ENCODE results near the gene VSIG10L.

VSIG10L gene

DNA sequence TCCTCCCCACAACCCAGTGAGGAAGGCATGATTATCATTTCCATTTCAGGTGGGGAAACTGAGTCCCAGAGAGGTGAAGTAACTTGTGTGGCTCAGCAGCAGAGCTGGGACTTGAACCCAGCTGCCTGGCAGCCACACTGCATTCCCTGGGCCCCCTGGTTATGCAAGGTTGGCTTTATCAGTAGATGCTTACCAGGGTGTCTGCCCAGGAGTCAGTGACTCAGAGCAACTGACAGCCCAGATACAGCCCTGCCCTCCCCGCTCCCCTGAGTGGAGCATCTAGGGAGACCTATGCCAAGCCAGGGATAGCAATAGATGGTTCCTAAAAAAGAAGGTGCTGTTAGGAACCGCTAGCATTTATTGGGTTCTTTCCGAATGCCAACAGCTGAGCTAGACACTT lies 24.6 kb downstream of the VSIG10L start:
- DNase-seq (ENCODE audit: low spot score) = no peak

DNA sequence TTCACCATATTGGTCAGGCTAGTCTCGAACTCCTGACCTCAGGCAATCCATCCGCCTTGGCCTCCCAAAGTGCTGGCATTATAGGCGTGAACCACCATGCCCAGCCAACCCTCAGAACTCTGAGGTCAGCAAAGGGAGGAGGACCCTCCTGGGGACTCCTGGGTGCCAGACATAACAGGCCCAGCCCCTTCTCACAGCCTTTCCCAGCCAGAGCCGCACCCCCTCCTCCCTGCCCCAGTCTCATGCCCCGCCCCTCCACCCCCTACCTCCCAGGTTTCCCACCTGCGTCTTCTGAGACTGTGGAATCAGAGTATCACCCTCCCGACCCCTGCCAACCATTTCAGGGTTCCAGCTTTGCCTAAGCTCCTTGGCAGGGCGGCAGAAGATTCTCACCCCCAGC lies 25.3 kb downstream of the VSIG10L start:
- DNase-seq (ENCODE audit: low spot score) = no peak

DNA sequence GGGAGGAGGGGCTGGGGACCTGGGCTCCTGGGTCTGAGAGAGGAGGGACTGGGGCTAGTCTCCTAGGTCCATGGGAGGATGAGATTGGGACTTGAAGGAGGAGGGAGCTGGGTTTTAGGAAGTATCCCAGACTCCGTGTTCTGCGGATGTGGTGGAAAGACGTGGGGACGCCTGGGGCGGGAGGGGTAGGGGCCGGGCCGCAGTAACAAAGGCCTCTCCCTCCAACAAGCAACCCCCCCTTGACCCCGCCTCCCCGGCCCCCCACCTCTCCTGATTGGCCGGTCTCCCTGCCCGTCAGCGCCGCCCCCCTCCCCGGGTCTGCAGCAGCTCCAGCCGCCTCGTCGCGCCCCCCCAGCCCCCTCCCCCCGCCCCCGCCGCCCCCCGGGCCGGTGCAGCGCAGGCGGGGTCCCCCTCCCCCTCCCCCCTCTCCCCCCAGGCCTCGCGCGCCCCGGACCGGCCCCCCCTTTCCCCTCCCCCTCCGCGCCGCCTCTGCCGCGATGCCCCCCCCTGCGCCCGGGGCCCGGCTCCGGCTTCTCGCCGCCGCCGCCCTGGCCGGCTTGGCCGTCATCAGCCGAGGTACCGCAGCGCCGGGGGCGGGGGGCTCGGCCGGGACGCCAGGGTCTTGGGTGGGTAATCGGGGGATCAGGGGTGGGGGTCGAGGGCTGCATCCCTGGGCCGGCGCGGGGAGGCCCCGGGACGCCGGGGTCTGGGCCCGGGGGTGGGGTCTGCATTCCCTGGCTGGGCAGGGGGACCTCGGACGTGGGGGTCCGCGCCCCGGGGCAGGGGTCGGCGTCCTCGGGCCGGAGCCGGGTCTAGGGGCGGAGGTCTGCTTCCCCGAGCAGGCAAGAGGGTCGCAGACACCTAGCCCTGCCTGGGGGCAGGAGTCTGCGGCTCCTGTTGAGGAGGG lies 30.3 kb downstream of the VSIG10L start, which contains the start of gene IGLON5:
Gene IGLON5, plus strand, starts transcription at position 294 of the 907 bp plus-strand sequence. Its CDS starts 204 bp downstream, at position 498.
- no peak for DNase-seq (ENCODE audit: low spot score)

DNA sequence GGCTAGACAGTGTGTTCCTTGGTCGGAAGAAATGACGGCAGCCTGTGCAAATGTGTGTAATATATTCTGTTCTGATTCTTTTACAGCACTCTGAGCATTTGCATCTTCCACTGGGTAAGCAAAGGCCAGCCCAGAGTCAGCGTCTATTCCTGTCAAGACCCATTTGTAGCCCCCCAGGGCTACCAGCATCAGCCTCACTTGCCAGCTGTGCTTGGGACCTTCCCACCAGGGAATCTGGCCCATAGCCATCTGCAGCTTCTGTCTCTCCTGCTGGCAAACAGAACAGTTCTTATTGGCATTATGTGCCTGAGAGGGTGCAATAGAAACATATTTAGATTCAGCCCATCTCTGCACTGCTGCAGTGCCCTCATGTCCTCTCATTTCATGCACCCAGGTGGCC lies 36.5 kb downstream of the VSIG10L start:
- no peak for DNase-seq (ENCODE audit: low spot score)

DNA sequence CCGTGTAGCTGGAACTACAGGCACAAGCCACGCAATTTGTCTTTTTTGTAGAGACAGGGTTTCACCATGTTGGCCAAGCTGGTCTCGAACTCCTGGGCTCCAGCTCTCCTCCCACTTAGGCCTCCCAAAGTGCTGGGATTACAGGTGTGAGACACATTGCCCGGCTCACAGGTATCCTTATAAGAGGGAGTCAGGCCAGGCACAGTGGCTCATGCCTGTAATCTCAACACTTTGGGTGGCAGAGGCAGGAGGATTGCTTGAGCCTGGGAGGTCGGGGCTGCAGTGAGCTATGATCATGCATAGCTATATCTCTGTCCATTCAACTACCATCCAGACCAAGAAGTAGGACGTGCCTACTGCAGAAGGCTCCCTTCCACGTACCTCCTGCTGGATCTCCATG lies 40.7 kb downstream of the VSIG10L start:
- DNase-seq (ENCODE audit: low spot score) = no peak

DNA sequence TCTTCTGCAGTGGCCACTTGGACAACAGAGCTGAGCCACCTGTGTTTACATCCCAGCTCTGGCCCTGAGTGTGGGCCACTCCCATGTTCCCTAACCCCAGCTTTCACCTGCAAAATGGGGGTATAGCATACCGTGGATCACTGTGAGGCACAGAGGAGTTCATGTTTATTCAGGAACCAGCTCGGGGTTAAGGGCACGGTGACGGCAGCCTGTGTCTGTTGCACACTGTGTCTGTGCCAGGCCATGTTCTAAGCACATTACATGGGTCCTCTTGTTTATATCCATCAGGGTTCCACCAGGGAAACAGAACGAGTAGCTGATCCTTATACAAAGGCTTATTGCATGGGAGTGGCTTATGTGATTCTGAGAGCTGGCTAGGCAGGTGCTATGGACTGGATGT lies 44.5 kb downstream of the VSIG10L start:
- no peak for DNase-seq (ENCODE audit: low spot score)

DNA sequence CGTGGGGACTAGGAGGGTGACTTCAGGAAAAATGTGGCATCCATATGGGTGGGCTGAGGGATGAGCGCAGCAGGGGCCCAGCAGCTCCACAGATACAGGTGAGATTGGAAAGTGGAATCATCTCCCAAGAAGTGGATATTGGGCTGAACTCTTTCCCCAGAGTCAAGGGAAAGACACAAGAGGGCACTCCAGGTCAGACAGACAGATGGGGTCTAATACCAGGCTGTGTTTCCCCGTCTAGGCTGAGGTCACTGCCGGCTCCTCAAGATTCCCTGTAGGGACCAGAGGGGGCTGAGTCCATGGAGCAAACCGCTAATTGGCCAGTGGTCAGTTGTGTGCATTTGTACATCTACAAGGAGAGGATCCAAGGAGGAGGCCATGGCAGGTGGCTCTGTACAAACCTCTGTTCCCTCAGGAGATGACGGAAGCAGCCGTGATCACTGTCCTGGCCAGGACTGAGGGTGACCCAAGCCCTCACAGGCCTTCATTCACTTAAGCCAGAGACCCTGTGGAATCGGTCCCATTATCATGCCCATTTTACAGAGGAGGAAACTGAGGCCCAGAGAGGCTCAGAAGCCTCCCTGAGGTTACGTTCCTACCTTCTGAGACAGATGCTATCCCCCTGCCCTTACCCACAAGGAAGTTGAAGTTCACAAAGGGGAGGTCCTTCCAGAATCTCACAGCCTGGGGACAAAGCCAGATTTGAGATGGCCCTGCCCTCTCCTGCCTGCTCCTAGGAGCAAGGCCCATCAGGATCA lies 45.4 kb downstream of the VSIG10L start:
- DNase-seq (ENCODE audit: low spot score) = no peak

DNA sequence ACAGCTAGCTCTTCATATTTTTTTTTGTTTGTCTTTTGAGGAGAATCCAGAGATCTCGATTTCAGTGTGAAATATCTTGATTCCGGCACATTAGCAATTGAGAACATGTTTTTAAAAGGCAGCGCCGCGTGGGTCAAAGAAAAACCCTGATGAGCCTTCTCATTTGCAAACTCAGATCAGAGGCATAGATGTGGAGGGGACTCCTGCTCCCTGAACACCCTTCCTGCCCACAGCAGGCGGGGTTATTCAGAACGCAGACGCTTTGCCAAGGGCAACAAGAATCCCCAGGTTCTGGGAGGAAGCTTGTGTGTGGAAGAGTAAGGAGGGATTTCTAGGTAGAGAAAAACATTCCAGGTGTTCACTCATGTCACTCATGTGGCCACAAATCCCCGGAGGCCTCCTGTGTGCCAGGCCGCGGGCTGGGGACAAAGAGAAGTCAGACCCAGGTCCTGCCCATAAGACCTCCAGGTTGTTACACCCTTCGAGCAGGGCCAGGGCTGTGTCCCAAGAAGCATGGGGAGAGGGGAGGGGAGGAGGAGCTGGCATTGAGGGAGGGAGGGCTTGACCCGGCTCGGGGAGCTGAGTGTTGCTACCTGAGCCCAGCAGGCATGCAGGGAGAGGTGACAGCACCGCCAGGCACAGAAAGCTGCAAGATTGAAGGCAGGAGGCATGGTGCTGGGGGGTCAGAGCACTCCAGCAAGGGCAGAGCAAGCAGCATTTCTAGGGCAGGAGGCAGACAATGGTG lies 46.4 kb downstream of the VSIG10L start:
- no peak for DNase-seq (ENCODE audit: low spot score)

DNA sequence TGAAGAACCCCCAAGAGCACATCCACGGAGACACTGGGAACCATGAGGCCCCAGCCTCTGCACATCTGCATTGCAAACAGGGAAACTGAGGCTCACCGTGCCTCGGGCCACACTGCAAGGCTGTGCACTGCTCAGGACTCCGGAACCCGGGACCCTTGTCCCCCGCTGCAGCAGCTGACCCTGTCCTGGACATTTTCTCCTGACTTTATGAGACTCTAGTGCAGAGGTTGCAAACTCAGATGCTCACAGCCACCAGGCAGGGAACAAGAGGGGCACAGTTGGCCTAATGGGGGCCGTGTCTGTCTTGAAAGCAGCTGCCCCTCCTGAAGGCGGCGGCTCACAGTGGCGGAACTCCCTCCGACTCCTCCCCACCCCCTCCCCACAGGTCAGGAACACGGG lies 47.0 kb downstream of the VSIG10L start:
- no peak for DNase-seq (ENCODE audit: low spot score)

DNA sequence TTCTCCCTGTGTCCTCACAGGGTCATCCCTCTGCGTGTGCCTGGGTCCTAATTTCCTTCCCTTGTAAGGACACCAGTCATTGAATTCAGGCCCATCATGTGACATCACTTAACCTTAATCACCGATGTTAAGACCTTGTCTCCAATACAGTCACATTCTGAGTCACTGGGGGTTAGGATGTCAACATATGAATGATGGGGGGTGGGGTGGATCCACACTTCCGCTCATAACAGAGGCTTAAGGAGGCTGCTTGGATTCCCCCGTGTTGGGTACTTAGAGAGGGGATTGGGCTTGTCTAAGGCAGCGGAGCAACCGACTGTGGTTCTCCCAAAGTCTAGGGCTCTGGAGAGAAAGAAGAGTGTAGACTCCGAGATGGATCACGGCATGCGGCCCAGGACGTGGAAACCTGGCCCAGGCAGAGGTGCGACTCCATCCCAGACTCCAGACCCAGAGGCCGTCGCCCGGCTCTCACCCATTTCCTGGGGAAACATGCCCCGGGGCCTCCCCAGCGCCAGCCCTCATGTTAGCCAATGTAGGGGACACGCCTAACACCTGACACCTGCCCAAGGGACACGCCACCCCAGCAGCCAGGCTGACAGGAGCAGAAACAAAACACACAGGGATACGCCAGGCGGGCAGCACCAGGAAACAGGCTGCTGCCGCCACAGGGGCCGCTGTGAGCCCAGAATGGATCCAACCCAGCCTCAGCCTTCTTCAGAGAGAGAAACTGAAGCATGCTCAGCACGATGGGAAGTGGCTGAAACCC lies 47.5 kb downstream of the VSIG10L start:
- no peak for DNase-seq (ENCODE audit: low spot score)

DNA sequence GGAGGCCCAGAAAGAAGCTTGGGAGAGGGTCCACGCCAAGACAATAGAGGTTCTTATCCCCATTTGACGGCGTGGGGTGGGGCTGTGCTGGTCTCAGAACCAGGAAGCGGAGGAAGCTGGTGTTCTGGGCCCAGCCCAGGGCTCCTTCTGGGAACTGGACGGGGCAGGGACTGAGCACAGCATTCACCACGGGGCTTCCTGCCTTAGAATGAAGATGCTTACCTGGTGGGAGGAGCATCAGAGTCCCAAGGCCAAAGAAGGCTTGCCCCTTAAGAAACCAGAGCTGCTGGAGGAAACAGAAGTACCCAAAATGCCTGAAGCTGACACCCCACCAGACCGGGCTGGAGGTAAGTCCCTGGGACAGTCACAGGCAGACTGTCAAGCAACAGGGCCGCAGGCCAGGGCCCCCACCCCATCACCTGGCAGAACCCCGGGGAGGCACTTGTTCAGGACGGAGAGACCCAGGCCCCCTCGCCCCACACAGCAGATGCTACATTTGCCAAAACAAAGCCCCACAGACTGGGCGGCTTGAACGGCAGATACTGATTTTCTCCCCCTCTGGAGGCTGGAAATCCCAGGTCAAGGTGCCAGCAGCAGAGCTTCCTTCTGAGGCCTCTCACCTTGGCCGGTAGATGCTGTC lies 48.2 kb downstream of the VSIG10L start:
- DNase-seq (ENCODE audit: low spot score) = no peak

DNA sequence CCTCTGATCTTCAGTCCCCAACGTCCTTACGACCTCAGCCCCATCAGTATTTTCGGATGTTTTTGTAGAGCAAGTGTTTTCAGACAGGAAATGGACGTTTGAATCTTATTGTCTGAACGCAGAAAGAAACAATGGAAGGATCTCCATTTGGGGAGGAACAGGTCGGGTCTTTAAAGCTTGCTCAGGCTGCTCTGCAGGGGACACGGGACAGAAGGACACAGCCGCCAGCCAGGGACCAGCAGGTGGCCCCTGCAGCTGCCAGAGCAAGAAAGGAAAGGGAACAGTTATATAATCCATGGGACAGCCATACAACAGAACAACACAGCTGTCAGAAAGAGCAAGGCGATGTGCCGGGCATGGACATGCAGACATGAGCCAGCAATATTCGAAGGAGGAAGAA lies 49.0 kb downstream of the VSIG10L start:
- DNase-seq (ENCODE audit: low spot score) = no peak

DNA sequence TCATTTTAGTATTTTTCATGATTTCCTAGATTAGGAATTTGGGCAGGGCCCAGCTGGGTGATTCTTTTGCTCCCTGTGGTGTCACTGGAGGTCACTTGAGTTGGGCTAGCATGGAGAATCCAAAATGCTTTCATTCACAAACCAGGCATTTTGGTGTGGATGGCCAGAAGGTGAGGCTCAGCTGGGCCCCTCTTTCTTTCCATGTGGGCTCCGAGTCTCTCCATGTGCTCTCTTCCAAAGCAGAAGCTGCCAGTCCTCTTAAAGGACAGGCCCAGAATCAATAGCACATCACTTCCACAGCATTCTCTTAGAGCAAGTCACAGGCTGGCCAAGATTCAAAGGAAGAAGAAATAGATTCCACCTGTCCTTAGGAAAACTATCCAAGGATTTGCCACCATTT lies 52.3 kb downstream of the VSIG10L start:
- DNase-seq (ENCODE audit: low spot score) = no peak

DNA sequence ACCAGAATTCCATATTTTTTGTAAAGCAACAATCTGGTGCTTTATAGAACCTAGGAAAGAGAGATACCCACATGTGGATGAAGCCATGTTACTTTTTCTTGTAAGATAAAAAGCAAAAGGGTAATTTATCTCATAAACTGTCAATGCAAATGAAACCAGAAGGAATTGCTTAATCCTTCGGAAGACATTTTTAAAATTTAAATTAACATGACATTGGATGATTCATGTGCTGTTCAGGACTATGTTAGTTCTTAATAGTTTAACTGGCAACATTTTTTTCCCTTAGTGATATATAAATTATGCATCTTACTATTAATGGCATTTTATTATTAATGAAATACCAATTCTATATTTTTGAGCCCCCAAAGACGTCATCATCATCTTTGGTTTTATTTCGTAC lies 56.3 kb downstream of the VSIG10L start:
- no peak for DNase-seq (ENCODE audit: low spot score)

DNA sequence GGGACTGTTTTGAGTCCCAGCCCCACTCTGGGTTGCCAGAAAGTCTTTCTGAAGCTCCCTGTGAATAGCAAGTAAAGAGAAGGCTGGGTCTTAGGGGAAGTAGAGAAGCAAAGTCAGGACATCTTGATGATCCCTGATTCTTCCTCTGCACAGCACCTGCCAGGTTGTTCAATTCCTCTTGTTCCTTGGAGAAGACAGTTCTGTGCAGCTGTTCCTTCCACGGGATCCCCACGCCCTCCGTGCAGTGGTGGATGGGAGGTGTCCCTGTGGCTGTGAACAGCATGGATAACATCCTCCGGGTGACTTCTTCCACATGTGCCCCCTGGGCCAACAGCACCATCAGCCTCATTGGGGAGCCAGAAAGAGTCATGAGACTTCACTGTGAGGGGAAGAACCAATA lies 59.6 kb downstream of the VSIG10L start:
- no peak for DNase-seq (ENCODE audit: low spot score)
